ENCODE measurements around the gene KIAA1671.

GRCh38 chr22:24953384-24954113 is 1.0 kb downstream of the KIAA1671 start:
- TF ChIP-seq POLR2A (IDR thresholded peaks at IDR 0.05; ENCODE audit: low read depth, low read length), result no peak
- no peak for TF ChIP-seq TAF1 (IDR thresholded peaks at IDR 0.05; ENCODE audit: low read depth, low read length)
- no peak for TF ChIP-seq POLR2AphosphoS5 (IDR thresholded peaks at IDR 0.05; ENCODE audit: low read depth, low read length)
- TF ChIP-seq SPI1 (IDR thresholded peaks at IDR 0.05; ENCODE audit: low read depth, low read length), result no peak
- TF ChIP-seq POU2F2 (IDR thresholded peaks at IDR 0.05; ENCODE audit: low read depth, low read length), result no peak

Data from GM12891 (cell line).